ENCODE results near the gene AFAP1L1.

The AFAP1L1 gene

DNA sequence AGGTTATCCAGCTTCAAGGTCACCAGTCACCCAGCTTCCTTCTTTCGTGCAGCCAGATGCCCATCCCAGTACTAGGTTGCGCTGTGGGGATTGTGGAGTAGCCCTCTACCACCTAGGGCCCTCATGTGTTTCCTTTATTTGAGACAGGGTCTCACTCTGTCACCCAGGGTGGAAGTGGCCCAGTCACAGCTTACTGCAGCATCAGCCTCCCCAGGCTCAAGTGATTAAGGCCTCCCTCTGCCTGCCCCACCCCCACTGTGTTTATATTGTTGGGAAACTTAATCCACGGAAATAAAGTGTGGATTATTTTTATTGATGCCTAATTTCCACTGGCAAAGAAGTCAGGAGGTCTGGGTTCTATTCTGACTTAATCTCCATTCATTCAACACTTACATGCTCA is 103.1 kb downstream of the AFAP1L1 start:
- TF ChIP-seq CTCF (IDR thresholded peaks at IDR 0.05; ENCODE audit: insufficient read depth, low read depth, low read length, missing control alignments) = no peak
- no peak for DNase-seq (ENCODE audit: low read depth)
- no peak overlapping the region for H3K4me3 ChIP-seq (ENCODE audit: low read depth, low read length)

- no peak for TF ChIP-seq CTCF (IDR thresholded peaks at IDR 0.05; ENCODE audit: insufficient read depth, low read depth, low read length, missing control alignments)
- DNase-seq (ENCODE audit: low read depth) = no peak
- H3K4me3 ChIP-seq (ENCODE audit: low read depth, low read length) = no peak overlapping the region
Observed at GRCh38 chr5:149375434-149375833, 103.8 kb downstream of the AFAP1L1 start.

DNA sequence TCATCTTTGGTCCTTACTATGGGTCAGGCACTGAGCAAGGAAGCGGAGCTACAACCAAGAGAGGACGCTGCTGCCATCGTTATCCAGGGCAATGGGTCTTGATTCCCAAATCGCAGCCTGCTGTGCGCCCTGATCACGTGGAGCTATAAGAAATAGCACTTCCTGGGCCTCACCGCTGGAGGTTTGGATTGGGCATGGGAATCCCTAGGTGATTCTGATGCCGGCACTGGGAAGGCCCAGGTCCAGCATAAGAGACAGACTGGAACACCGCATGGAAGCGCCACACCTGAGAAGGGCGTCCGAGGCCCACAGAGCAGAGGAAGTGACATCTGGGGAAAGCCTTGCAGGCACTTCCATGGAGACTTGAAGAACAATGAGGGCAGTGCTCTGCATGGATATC is 104.4 kb downstream of the AFAP1L1 start:
- no peak for DNase-seq (ENCODE audit: low read depth)
- no peak for TF ChIP-seq CTCF (IDR thresholded peaks at IDR 0.05; ENCODE audit: insufficient read depth, low read depth, low read length, missing control alignments)
- H3K4me3 ChIP-seq (ENCODE audit: low read depth, low read length) = no peak overlapping the region

DNA sequence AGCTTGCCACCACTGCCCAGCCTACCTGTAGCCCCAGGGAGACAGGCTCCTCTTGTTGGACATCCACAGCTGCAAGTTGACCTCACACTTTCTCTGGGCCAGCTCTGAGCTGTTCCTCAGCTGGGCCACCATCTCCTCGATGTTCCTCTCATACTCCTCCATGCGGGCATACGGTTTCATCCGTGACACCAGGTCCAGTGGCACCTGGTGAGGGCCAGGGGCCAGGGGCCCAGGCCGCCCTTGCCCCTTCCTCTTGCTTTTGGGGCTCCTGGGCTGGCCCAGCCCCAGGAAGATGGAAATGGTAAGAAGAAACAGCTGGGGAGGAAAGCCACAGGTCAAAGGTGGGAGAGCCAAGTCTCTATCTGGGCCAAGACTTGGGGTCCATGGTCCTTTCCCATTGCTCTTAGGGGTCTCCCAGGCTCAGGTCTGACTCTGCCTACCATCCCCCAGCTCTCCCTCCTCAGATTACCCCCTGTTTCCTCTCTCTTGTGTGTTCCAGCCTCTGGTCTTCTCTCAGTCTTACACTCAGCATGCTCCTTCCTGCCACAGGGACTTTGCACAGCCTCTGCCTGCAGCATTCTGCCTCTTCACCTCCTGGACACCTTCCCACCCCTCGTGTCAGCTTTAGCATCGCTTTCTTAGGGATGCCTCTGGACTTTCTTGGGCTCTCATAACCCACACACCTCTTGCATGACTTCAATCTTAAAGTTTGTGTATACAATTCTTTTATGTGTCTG is 105.2 kb downstream of the AFAP1L1 start:
- DNase-seq (ENCODE audit: low read depth) = no peak
- TF ChIP-seq CTCF (IDR thresholded peaks at IDR 0.05; ENCODE audit: insufficient read depth, low read depth, low read length, missing control alignments) = no peak
- no peak overlapping the region for H3K4me3 ChIP-seq (ENCODE audit: low read depth, low read length)

DNA sequence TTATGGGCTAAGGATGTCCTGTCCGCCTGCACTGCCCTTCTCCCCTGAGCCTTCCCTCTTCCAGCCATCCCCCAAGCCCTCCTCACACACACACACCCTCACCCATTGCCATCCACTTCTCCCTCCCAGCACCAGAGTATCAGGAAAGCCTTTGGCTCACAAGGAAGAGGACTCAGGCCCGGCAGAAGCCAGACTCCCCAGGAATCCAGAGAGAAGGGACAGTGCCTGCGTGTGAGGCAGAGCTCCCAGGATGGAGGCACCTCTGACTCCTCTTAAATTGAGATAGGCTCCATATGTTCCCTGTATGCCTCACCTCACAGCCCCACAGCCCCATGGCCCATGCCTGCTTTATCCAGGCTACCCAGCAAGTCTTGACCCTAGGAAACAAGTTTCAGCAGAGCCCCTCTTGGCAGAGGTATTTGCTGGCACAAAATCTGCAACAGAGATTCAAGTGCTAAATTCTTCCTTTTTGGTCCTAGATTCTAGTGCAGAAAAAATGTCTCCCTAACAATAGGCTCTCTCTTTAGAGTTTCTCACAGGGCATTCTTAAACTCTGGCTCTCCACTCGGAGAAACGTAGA is 106.7 kb downstream of the AFAP1L1 start:
- no peak overlapping the region for H3K4me3 ChIP-seq (ENCODE audit: low read depth, low read length)
- DNase-seq (ENCODE audit: low read depth) = no peak
- no peak for TF ChIP-seq CTCF (IDR thresholded peaks at IDR 0.05; ENCODE audit: insufficient read depth, low read depth, low read length, missing control alignments)

DNA sequence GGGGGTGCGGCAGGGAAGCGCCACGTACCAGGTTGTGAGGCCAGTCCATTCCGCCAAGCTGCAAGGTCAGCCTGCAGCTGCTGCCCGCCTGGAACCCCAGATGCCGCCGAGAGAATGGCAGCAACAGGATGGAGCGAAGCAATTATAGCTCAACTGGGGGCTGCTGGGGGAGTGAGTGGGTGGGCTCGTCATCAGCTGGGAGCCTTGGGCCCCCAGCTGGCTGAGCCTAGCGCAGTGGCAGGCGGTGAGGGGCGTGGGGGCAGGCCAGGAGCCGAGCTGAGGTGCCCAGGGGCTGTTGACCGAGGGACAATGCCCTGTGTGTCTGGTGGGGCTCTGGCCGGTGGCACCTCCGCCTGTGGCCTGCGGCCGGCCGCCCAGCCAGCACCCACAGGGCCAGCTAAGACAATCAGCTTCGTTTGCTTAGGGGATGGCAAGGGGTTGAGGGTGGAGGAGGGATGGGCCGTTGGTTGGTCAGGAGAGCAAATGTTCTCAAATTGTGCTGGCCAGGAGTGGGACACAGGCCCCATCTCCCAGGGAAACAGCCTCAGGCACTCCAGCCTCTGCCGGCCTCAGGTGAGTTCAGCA is 107.6 kb downstream of the AFAP1L1 start, which contains the start of gene IL17B:
TSS of gene IL17B (minus strand) at position 116 of the 585 bp plus-strand sequence. CDS start at position 49, 67 bp downstream.
- no peak within 1 kb of the TSS for H3K4me3 ChIP-seq (ENCODE audit: low read depth, low read length)
- DNase-seq (ENCODE audit: low read depth) = no peak
- TF ChIP-seq CTCF (IDR thresholded peaks at IDR 0.05; ENCODE audit: insufficient read depth, low read depth, low read length, missing control alignments) = no peak
